GM21619 (cell line): ENCODE data around the gene MTF1.

ENCODE experiments used
- ATAC-seq: cut with Tn5 transposase; IDR thresholded peaks from one replicate; pipeline ENCODE4 v1.9.1; 2021; ENCODE audit not compliant: unreplicated experiment

MTF1 gene

DNA sequence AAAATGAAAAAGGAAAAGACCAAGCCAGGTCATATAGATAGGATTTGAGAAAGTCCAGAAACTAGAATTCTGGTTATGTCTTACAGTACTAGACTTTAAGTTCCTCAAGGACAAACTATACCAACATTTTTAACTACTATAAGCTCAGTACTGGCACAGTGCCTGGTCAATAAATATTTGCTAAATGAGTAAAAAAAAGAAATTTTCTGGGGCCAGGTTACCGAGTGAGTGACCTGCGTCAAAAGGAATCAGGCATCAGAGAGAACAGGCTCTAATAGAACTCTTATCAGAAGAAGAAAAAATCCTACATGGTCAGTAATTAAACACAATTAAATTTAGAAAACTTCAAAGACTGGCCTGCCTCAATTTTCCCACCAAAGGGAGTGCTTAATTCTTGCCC, 27.6 kb downstream of the MTF1 start:
- ATAC-seq, result no peak

DNA sequence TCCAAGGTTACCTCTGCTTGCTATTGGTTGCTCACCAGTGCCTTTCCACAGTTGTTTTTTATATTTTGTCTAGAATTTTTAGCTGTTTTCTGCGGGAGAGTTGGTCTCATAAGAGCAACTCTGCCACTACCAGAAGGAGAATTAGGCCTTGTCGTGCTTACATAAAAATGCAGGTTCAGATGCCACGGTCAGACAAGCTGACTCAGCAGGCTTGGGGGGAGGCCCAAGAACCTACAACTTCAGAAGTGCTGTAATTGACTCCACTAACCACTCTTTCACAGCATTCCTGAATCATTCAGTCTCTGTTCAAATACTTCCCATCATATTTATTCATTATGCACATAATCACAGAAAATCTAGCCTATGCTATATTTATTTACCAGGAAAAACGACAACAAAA, 28.3 kb downstream of the MTF1 start:
- ATAC-seq, result no peak

DNA sequence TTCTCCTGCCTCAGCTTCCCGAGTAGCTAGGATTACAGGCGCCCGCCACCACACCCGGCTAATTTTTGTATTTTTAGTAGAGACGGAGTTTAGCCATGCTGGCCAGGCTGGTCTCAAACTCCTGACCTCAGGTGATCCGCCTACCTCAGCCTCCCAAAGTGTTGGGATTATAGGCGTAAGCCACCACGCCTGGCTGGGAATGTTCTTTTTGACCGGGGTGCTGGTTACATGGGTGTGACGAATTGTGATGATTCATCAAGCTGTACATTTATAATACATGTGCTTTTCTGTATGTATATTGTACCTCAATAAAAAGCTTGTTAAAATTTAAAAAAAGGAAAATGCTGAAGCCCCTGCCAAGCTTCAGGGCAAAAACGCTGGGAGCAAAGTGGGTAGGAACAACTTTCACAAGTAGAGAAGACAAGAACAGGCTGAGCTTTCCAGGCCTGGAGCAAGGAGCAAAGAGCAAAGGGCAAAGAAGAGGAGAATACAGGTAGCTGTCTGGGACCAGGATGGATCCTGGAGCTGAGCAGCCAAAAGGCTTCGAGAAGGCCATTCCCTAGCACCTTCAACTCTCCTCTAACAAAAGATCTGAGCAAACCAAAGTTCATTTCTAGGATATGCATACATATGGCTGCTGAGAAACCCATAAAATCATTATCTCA, 30.9 kb downstream of the MTF1 start:
- no peak for ATAC-seq

DNA sequence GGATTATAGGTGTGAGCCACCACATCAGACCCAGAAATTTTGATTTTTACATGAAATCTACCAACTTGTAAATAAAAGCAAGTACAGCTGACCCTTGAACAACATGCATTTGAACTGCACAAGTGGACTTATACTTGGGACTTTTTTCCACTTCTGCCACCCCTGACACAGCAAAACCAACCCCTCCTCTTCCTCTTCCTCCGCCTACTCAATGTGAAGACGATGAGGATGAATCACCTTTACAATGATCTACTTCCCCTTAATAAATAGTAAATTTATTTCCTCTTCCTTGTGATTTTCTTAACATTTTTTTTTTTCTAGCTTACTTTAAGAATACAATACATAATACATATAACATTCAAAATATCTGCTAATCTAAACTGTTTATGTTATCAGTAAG, 33.9 kb downstream of the MTF1 start:
- no peak for ATAC-seq

DNA sequence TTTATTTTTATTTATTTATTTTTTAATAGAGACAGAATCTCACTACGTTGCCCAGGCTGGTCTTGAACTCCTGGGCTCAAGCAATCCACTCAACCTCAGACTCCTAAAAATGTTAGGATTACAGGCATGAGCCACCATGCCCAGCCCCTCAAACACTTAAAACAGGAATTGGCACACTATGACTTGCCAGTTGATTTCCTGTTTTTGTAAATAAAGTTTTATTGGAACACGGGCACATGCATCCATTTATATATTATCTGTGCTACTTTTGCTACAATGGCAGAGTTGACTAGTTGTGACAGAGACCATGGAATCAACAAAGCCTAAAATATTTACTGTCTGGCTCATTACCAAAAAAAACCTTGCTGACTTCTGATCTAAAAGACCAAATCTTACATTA, 35.4 kb downstream of the MTF1 start:
- no peak for ATAC-seq

DNA sequence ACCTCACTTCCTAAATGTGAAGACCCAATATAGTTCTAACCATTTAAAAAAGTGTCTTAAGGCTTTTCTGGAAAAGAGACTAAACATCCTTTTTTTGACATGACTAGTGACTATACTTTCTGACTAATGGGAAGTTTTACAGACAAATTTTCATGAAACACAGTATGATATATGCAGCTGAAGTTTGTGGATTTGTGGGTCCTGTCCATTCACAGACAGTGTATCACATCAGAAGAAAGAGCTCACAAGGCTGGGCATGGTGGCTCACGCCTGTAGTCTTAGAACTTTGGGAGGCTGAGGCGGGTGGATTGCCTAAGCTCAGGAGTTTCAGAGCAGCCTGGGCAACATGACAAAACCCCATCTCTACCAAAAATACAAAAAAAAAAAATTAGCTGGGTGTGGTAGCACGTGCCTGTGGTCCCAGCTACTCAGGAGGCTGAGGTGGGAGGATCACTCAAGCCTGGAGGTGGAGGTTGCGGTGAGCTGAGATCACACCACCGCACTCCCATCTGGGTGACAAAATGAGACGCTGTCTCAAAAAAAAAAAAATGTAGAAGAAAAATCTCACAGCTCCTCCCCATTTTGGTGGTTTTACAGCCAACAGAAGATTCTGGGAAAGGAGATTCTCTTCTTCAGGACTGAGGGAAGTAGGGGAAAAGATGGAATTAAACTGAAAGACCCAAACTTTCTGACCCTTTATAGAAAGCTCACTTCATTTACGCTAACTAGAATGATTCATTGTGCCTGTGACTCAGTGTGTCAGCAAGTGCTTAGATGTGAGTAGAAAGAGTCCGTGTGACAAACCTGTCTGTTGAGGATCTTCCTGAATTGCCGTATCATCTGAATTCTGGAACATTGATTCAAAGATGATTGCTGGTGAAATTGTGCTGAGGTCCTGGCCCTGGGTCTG, 36.2 kb downstream of the MTF1 start:
- no peak for ATAC-seq

DNA sequence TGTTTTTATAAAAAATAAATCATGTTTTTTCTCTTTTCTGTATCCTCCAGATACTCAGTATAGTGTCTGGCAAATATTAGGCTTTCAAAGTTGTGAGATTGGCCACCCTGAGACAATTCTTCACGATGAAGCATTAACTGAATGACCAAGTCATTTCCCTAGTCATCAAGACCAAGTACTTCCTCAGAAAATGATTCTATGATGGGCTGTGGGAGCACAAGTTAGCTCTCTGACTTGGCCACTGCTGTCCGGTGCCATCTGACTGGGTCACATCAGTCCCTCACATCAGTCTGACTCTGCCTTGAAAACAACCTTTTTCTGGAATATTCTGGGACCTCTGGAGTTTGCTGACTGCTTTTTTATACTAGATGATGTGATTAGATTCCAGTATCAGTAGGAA, 37.9 kb downstream of the MTF1 start:
- ATAC-seq, result no peak

DNA sequence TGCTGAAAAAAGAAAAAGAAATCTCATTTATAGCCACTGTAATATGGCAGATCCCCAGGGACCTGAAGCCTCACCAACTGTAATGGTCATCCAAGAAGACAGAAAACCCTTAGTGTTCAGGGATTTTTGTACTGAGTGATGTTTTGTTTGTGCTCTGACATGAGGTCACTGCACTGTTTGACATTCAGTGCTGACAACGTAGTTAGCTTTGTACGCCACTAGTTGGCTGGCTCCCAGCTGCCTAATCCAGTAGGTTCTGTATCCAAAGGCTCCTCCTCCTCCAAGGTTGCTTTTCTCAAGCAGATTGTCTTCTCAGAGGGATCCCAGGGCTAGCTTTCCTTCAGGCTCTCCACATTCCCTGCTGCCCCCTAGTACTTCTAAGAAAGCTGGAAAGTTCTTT, 41.9 kb downstream of the MTF1 start:
- ATAC-seq, result no peak

DNA sequence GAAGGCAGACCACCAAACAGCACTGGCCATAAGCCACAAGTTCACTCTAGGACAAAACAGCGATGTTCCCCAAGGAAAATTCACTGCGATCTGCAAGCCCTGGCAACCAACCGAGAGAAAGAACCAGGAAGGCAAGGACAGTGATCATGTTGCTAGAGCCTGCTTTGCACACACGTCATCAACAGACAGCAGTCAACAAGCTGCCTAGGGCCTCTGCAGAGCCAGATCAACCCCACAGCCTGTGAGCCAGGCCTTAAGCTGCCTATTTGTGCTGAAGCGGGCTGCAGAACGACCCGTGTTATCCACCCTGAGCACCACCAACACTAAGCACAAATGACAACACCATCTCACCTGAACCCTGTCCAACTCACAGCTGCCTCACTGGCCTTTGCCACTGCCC, 45.1 kb downstream of the MTF1 start:
- ATAC-seq, result no peak

DNA sequence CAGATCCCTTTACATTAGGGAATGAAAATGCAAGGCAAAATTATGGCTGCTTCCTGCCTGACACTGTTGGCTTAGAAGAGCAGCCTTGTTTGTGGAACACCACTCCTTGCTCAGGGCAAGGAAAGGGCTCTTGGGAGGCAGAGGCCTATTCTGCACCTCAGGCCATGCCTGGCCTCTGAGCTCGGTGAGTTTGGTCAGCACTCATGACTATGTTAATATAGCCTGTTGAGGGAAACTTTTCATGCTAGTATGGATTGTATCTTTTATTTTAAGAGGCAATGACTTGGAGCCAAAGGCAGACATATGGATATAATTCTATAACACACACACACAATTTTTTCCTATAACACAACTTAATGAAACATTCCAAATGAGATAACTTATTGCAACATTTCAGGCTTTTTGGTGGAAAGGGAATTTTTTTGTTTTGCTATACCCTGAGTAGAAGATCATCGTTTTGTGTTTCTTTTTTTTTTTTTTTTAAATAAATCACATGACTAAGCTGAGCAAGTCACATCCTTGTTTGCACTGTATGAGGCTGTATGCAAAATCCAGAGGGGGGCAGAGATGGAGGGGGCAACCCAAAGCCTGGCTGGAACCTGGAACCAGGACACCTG, 45.8 kb downstream of the MTF1 start:
- ATAC-seq, result no peak

DNA sequence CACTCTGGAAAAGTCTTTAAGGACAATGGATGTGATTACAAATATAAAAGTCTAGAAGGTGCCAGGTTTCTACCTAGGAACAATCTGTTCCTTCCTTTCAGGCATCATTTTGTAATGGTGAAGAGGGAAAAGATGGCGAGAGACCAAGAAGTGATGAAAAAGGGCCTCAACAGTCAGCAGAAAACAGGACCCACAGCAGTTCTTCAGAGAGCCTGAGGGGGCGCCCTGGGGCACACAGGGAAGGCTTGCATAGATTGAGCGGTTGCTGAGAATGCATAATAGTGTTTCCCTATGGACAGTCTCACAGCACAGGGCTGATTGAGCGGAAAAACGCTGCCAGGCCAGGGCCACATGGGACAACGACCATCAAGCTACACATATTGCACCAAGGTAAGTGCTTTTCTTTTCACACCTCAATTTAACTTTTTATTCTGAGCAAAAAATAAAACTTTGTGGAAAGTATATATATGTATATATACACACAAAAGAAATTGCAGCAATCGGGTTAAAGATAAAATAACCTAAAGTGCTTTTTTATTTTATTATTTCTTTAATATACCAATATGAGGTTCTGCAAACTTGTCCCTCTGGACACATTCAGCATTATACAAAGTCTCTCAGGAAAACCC, 48.3 kb downstream of the MTF1 start:
- ATAC-seq, result no peak

DNA sequence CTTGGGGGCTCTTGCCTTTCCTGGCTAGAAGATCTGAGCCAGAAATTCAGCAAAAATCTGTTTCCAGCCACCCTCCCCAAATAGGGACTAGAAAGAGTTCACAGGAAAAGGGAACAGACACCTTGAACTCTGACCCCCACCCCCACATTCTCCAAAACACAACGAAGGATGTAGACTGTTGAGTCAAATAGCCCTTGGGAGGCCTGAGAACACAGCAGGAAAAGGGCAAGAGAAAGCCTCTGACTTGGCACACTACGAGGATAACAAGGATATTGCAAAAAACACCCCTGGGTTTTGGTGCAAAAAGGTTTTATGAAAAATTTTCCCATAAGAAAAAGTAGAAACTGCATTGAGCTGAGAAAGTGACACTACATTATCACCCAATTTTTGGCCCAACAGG, 49.5 kb downstream of the MTF1 start:
- ATAC-seq, result no peak

DNA sequence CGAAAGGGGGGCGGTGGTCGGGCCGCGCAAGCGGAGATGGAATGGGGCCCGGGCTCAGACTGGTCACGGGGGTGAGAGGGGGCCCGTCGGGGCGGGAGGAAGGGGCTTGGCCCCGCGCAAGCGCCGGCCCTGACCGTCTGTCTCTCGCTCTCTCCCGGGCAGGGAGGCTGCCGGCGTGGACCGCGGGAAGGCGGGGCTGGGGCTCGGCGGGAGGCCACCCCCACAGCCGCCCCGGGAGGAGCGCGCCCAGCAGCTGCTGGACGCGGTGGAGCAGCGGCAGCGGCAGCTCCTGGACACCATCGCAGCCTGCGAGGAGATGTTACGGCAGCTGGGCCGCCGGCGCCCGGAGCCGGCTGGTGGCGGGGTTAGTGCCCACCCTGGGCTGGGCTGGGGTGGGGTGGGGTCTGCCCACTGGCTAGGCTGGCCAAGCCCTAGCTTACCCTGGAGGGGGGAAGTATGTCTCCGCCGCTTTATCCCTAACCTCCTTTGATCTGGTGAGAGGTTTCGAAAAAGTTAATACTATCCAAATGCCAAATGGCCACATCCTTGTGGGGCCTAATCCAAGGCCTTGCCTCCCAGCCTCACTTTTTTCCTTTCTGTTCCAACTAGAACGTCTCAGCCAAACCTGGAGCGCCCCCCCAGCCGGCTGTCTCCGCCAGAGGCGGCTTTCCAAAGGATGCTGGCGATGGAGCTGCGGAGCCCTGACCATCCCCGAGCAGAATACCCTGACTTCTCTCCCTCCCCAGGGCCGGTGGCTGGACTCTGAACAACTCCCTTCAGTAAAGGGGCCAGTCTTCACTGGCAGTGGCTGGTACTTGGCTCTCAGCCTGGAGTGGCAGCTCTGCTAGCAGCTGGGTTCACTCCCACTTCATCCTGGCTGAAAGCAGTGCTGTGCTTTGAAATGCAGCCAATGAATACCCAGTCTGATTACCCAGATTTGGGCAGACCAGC, 50.7 kb downstream of the MTF1 start:
- peak; percentile 30 for ATAC-seq

DNA sequence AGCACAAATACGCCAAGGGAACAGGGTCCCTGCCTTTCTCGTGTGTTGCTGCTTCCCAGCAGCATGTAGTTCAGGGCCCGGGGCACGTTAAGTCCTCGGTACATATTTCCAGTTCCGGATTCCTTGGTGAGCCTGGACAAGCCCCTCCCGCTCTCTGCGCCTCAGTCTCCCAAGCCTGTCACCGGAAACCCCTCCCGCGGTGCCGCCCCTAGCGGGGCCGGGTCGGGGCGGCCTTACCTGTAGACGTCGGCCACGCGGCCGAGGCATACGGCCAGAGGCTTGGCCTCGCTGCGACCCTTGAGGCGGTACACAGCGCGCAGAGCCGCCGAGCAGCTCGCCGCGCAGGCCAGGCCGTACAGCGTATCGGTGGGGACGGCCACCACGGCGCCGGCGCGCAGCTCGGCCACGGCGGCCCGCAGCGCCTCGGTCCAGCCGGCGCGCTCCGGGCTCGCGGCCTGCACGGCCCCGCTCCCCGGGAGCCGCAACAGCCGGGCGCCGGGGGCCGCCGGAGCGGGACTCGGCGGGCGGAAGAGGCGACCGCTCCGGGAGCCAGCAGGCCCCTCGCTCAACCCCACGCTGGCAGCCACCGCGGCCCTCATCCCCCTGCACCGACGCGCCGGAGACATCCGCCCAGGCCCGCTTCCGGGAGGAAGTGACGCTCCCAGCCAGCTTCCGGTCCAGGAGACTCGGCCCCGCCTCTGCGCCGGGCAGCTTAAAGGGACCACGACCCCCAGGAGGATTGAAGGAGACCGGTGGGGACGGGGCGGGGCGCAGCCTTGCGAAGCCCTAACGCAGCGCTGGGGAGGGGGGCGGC, 51.6 kb downstream of the MTF1 start, which contains the start of the genes C1orf122 and YRDC:
Gene C1orf122, plus strand, starts transcription at position 236 of the 814 bp plus-strand sequence. CDS start 615 bp downstream, outside the sequence.
Gene YRDC, minus strand, starts transcription at position 654 of the 814 bp plus-strand sequence. Its CDS starts 28 bp downstream, at position 626.
- peak; percentile 88 for ATAC-seq

DNA sequence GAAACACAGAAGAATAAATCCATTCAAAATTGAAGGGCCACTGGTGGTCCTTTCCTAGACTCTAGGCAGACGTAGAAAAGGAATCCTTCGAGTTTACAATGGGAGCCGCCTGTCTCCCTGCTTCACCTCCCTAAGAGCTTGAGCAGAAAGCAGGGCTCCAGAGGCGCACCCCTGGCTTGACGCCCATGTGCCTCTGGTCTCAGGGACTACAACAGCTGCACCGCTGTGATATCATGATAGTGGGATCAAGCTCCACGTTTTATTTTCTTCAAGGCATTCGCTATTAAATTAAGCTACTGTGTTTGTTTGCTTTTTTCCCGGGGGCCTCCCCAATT, 52.2 kb downstream of the MTF1 start:
- no peak for ATAC-seq

DNA sequence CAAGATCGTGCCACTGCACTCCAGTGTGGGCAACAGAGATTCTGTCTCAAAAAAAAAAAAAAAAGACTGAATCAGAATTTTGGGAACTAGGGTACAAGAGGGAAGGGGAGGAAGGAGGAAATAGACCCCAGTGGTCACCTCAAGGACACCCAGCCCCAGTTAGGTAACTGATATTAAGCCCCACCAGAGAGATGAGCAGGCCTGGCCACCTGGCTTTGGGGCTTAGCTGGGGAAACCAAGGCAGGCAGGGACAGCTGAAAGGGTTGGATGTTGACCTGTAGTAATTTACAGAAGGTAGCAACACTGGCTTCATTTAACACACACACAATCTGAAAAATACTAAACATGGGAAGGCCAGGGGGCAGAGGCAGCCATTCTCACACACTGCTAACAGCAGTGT, 57.0 kb downstream of the MTF1 start:
- no peak for ATAC-seq

DNA sequence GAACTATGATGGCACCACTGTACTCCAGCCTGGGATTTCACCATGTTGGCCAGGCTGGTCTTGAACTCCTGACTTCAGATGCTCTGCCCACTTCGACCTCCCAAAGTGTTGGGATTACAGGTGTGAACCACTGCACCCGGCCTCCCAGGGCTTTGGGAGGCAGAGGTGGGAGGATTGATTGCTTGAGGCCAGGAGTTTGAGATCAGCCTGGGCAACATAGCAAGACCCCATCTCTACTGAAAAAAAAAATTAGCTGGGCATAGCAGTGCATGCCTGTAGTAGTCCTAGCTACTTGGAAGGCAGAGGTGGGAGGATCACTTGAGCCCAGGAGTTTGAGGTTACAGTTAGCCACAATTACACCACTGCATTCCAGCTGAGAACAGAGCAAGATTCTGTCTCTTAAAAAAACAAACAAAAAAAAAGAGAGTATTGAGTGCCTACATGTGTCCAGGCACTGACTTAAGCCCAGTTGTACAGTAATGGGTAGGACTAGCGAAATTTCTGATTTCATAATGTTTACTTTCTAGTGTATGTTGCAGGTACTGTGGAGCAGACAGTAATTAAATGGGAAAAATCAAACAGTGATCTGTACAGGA, 61.5 kb downstream of the MTF1 start:
- no peak for ATAC-seq

DNA sequence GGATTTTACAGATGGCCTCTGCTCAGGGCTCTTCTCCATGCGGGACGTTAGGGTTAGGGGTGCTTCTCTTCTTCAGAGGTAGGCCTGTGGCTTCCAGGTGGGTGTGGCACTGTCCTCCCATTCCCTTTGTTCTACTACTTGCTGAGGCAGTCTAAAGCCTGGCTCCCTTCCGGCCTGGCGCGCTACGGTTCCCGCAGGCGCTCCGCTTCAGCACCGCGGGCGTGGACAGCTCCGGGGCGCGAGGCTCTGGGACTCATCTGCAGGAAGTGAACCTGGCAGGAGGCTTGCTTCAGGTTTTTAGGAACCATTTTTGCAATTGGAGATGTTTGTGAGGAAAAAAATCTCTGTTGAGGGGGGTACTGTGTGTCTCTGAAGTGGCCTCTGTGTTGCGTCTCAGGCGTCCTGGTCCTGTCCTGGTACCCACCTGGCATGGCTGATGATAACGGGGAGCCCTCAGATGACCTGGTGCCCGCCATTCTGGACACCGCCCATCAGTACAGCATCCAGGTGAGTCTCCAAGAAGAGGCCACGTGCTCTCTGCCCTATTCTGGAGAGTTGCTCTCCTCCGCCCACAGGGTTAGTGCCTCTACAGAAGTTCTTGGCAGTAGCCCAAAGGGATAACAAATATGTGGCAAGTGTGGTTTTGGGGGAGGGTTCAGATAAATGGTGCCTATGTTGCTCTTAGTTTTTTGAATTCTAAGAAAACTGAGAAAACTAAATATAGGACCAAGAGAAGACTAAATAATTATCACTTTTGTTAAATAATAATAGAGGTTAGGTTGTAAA, 63.9 kb downstream of the MTF1 start:
- no peak for ATAC-seq
